ENCODE data around the gene ETV1. TPM values are rescaled to one million over a fixed set of nuclear protein-coding genes. Genes with fewer than 3 reads are reported as not detected.

ETV1 gene
- total RNA-seq, 1 donor from 2014 or later, result 27.3 TPM

- H3K36me3 Mint-ChIP-seq (ENCODE audit: insufficient read depth), result peaks cover 8% of the 10 kb centered on the region
- no peak overlapping the region for H3K27ac Mint-ChIP-seq
- no peak overlapping the region for H3K4me3 Mint-ChIP-seq (ENCODE audit: low read depth)
- no peaks in the 10 kb centered on the region for H3K4me1 Mint-ChIP-seq (ENCODE audit: low read depth)
- DNase-seq (ENCODE audit: low spot score, unreplicated experiment), result no peak
- H3K27me3 Mint-ChIP-seq, result no peaks in the 10 kb centered on the region
- H3K9me3 Mint-ChIP-seq (ENCODE audit: low read depth), result no peaks in the 10 kb centered on the region
- TF ChIP-seq CTCF (IDR thresholded peaks at IDR 0.05; ENCODE audit: unreplicated experiment), result no peak
Observed at GRCh38 chr7:13907831-13908230, 81.6 kb downstream of the ETV1 start.

GRCh38 chr7:13904689-13905088 is 84.8 kb downstream of the ETV1 start:
- Mint-ChIP-seq H3K27ac (no peak overlapping the region), H3K9me3 (ENCODE audit: low read depth) (no peaks in the 10 kb centered on the region), H3K27me3 (no peaks in the 10 kb centered on the region), H3K36me3 (ENCODE audit: insufficient read depth) (peaks cover 15% of the 10 kb centered on the region), H3K4me1 (ENCODE audit: low read depth) (no peaks in the 10 kb centered on the region), H3K4me3 (ENCODE audit: low read depth) (no peak overlapping the region)
- no peak for TF ChIP-seq CTCF (IDR thresholded peaks at IDR 0.05; ENCODE audit: unreplicated experiment)
- DNase-seq (ENCODE audit: low spot score, unreplicated experiment), result no peak

GRCh38 chr7:13904007-13904406 is 85.5 kb downstream of the ETV1 start:
- Mint-ChIP-seq H3K9me3 (ENCODE audit: low read depth) (no peaks in the 10 kb centered on the region), H3K4me1 (ENCODE audit: low read depth) (peaks cover 3% of the 10 kb centered on the region), H3K4me3 (ENCODE audit: low read depth) (no peak overlapping the region), H3K27ac (no peak overlapping the region), H3K27me3 (no peaks in the 10 kb centered on the region), H3K36me3 (ENCODE audit: insufficient read depth) (peaks cover 15% of the 10 kb centered on the region)
- TF ChIP-seq CTCF (IDR thresholded peaks at IDR 0.05; ENCODE audit: unreplicated experiment), result no peak
- no peak for DNase-seq (ENCODE audit: low spot score, unreplicated experiment)

GRCh38 chr7:13901577-13901976 is 87.9 kb downstream of the ETV1 start:
- no peak for TF ChIP-seq CTCF (IDR thresholded peaks at IDR 0.05; ENCODE audit: unreplicated experiment)
- no peak overlapping the region for H3K27ac Mint-ChIP-seq
- H3K27me3 Mint-ChIP-seq, result no peaks in the 10 kb centered on the region
- no peak overlapping the region for H3K4me3 Mint-ChIP-seq (ENCODE audit: low read depth)
- peaks cover 4% of the 10 kb centered on the region for H3K4me1 Mint-ChIP-seq (ENCODE audit: low read depth)
- DNase-seq (ENCODE audit: low spot score, unreplicated experiment), result no peak
- H3K36me3 Mint-ChIP-seq (ENCODE audit: insufficient read depth), result peaks cover 15% of the 10 kb centered on the region
- H3K9me3 Mint-ChIP-seq (ENCODE audit: low read depth), result no peaks in the 10 kb centered on the region

GRCh38 chr7:13898957-13899670 is 90.4 kb downstream of the ETV1 start:
- Mint-ChIP-seq H3K9me3 (ENCODE audit: low read depth) (no peaks in the 10 kb centered on the region), H3K36me3 (ENCODE audit: insufficient read depth) (peaks cover 7% of the 10 kb centered on the region), H3K27ac (peak overlapping the region; percentile 3), H3K27me3 (no peaks in the 10 kb centered on the region), H3K4me3 (ENCODE audit: low read depth) (no peak overlapping the region), H3K4me1 (ENCODE audit: low read depth) (peaks cover 4% of the 10 kb centered on the region)
- no peak for DNase-seq (ENCODE audit: low spot score, unreplicated experiment)
- no peak for TF ChIP-seq CTCF (IDR thresholded peaks at IDR 0.05; ENCODE audit: unreplicated experiment)
